Activated CD4-positive, alpha-beta T cell treated with anti-CD3 and anti-CD28 coated beads for 24 hours (primary cell): ENCODE measurements around the gene AMIGO1.

ENCODE experiments used
- DNase-seq, 2 donors: peaks; one replicate each; pipeline ENCODE4 v3.0.0-alpha.2; 2020; ENCODE audit warnings: low read depth in 2 of 2

Gene AMIGO1

GRCh38 chr1:109509176-109510134 lies at the start of gene AMIGO1:
Gene AMIGO1, minus strand, starts transcription at chr1:109509727. Its CDS starts 815 bp downstream, at chr1:109508912.
- peak; percentile 50 to 58 for DNase-seq

GRCh38 chr1:109557520-109557919 lies 48.0 kb upstream of the AMIGO1 start:
- no peak for DNase-seq

GRCh38 chr1:109556563-109556962 lies 47.0 kb upstream of the AMIGO1 start:
- DNase-seq, result no peak

GRCh38 chr1:109548321-109549267 lies 39.1 kb upstream of the AMIGO1 start, which contains the start of gene GNAI3:
Gene GNAI3, plus strand, starts transcription at chr1:109548615. Its CDS starts 106 bp downstream, at chr1:109548721.
- DNase-seq, result peak; percentile 87 to 89

GRCh38 chr1:109547463-109548320 lies 38.2 kb upstream of the AMIGO1 start:
- DNase-seq, result no peak

- DNase-seq, result peak; percentile 86 to 91
Measured at GRCh38 chr1:109546311-109547109, 37.0 kb upstream of the AMIGO1 start.

- DNase-seq, result no peak
Measured at GRCh38 chr1:109543988-109544735, 34.6 kb upstream of the AMIGO1 start.

- no peak for DNase-seq
Measured at GRCh38 chr1:109543283-109543987, 33.9 kb upstream of the AMIGO1 start.

GRCh38 chr1:109542657-109543056 lies 33.1 kb upstream of the AMIGO1 start:
- DNase-seq, result no peak

GRCh38 chr1:109541102-109541501 lies 31.6 kb upstream of the AMIGO1 start:
- no peak for DNase-seq

- no peak for DNase-seq
Measured at GRCh38 chr1:109539676-109540075, 30.1 kb upstream of the AMIGO1 start, which contains the start of gene GPR61. Gene GPR61, plus strand, starts transcription at chr1:109539872. Its CDS starts 3,151 bp downstream, at chr1:109543023.

- no peak for DNase-seq
Measured at GRCh38 chr1:109538827-109539555, 29.5 kb upstream of the AMIGO1 start.

GRCh38 chr1:109537450-109538178 lies 28.1 kb upstream of the AMIGO1 start:
- no peak for DNase-seq

- no peak for DNase-seq
Measured at GRCh38 chr1:109535971-109536491, 26.5 kb upstream of the AMIGO1 start.

- no peak for DNase-seq
Measured at GRCh38 chr1:109535481-109535880, 26.0 kb upstream of the AMIGO1 start.

- DNase-seq, result no peak
Measured at GRCh38 chr1:109534307-109534858, 24.9 kb upstream of the AMIGO1 start.
